ENCODE results near the gene PARP9.

The PARP9 gene

GRCh38 chr3:122564155-122564912, at the start of gene PARP9, which contains the start of gene DTX3L:
Gene PARP9 (minus strand): TSS chr3:122564300. CDS start chr3:122559620, 4,680 bp downstream.
Gene DTX3L (plus strand): TSS chr3:122564338. CDS start chr3:122564427, 89 bp downstream.
- DNase-seq: peak; percentile 94 to 95 (median 95)

DNA sequence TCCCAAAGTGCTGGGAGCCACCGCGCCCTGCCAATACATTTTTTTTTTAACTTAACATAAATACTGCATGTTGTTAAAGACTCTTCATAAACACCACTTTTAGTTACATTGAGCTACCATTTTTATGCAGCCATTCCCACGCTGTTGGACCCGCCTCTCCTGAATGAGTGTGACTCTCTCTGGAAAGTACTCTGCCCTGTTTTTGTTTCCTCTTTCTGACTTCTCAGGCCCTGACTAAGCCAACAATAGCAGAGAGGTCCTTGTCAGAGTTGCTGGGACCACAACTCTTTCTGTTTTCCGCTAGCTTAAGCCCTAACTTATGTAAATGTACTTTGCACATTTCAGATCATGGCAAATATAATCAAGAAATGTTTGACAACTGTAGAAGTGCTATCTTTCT, 48.6 kb upstream of the PARP9 start:
- peak; percentile 81 to 90 (median 85) for DNase-seq

GRCh38 chr3:122609798-122610559, 45.9 kb upstream of the PARP9 start:
- peak; percentile 82 to 98 (median 92) for DNase-seq

DNA sequence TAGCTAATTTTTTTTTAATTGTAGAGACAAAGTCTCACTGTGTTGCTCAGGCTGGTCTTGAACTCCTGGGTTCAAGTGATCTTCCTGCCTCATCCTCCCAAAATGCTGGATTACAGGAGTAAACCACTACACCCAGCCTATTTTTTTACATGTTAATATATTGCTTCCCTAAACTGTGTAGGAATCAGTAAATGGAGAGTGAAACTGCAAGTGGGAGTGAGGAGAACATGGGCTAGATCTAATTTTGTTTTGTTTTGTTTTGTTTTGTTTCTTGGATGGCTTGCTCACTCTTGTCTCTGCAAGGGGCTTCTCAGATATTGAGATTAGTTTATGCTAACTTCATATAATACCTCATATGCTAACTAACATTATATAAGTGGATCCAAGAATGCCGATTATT, 44.8 kb upstream of the PARP9 start:
- DNase-seq: peak; percentile 50 to 73 (median 60)

GRCh38 chr3:122606330-122606729, 42.2 kb upstream of the PARP9 start:
- no peak for DNase-seq

GRCh38 chr3:122603056-122603455, 39.0 kb upstream of the PARP9 start:
- DNase-seq: no peak

DNA sequence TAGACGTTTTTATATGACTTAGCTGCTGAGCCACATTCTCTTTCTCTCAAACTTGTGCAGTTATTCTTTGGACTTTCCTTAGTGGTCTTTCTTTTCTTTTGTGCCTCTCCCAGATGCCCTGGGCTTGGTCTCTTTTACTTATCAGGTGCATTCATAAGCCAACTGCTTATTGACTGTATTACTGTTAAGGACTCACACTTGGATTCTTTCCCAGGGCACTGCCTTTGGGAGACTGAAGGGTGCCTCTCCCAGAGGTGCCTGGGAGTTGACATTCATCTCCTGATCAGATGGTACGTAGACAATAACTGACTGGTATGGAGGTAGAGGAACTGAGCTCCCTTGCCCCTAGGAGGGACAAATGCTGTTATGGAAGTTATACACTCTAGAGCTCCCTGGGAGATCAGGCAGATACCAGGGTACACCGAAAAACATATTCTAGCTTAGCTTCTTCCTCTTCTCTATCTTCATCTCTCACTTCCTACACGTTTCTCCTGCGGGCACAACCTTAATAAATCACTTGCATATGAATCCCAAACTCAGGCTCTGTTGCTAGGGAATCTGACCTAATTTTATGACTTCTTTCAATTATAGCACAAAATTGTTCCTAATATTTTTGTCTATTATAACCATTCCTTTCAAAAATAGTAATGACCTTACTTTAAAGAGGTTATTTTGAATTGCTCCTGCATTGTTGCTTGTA, 38.1 kb upstream of the PARP9 start:
- no peak for DNase-seq

GRCh38 chr3:122598556-122598955, 34.5 kb upstream of the PARP9 start:
- no peak for DNase-seq

- DNase-seq: no peak
Measured at GRCh38 chr3:122598151-122598550, 34.1 kb upstream of the PARP9 start.

- DNase-seq: no peak
Measured at GRCh38 chr3:122594025-122594424, 29.9 kb upstream of the PARP9 start.

DNA sequence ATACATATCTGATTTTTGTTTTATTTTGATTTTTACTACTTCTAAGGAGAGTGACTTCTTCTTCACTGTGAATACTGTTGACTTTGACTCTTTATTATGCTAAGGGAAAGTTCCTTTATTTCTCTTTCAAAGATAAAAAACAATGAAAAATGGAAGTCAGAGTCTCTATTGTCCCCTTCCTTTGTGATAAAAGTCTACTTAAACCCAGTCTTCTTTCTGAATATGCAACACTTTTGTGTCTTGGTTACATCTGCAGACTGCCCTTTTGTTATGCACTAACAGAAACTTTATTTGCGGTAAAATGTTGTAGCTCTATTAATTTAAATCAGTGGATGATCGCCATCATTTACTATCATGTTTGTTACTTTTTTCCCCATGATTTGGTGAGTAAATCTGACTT, 26.5 kb upstream of the PARP9 start:
- no peak for DNase-seq

GRCh38 chr3:122589297-122589696, 25.2 kb upstream of the PARP9 start:
- DNase-seq: peak in 2 of 3 donors; percentile 38 to 47

DNA sequence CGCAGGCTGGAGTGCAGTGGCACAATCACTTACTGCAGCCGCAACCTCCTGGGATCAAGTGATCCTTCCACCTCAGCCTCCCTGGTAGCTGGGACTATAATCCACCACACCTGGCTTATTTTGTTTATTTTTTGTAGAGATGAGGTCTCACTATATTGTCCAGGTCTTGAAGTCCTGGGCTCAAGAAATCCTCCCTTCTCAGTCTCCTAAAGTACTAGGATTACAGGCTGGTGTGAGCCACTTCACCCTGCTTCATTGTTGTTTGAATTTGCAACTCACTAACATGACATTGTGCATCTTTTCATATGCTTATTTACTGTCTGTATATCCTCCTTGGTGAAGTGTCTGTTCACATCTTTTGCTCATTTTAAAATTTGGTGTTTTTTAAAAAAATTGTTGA, 23.5 kb upstream of the PARP9 start:
- DNase-seq: no peak

DNA sequence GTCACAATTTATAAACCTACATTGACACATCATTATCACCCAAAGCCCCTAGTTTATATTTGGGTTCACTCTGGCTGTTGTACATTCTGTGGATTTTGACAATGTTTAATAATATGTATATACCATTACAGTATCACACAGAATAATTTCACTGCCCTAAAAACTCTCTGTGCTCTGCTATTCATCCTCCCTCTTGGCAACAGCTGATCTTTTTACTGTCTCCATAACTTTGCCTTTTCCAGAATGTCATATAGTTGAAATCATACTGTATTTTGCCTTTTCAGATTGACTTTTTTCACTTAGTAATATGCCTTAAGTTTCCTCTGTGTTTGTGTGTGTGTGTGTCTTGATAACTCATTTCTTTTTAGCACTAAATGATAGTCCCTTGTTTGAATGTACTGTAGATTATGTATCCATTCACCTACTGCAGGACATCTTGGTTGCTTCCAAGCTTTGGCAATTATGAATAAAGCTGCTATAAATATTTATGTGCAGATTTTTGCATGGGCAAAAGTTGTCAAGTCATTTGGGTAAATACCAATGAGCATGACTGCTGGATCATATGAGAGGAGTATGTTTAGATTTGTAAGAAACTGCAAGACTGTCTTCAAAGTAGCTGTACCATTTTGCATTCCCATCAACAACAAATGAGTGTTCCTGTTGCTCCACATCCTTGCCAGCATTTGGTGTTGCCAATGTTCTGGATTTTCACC, 22.8 kb upstream of the PARP9 start:
- no peak for DNase-seq

DNA sequence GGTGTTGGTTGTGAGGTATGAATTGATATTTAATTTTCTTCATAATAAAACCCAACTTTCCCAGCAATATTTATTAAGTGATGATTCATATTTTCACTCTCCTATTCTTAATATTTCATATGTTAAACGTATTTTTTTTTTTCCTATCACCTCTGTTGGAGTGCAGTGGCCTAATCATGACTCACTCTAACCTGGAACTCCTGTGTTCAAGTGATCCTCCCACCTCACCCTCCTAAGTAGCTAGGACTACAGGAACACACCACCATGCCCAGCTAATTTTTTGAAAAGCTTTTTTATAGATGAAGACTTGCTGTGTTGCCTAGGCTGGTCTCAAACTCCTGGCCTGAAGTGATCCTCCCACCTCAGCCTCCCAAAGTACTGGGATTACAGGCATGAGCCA, 22.0 kb upstream of the PARP9 start:
- no peak for DNase-seq

- DNase-seq: no peak
Measured at GRCh38 chr3:122582390-122582789, 18.3 kb upstream of the PARP9 start.

DNA sequence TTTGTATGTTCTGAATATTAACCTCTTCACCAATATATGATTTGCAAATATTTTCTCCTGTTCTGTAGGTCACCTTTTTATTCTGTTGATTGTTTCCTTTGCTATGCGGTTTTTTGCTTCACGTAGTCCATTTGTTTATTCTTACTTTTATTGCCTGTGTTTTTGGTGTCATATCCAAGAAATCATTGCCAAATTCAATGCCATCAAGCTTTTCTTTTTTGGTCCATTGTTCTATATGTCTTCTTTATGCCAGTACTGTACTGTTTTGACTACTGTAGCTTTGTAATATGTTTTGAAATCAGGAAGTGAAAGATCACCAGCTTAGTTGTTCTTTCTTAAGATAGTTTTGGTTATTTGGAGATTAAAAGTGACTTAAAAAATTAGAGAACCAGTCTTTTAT, 17.5 kb upstream of the PARP9 start:
- DNase-seq: no peak

DNA sequence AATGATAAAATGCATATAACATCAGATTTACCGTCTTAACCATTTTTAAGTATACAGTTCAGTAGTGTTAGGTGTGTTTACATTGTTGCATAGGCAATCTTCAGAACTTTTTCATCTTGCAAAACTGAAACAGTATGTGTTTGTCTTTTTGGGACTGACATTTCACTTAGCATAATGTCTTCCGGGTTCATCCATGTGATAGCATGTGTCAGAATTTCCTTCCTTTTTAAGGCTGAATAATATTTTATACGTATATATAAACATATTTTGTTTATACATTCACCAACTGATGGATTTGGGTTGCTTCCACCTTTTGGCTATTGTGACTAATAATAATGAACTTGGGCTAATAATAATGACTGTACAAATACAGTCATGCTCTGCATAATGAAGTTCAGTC, 16.4 kb upstream of the PARP9 start:
- DNase-seq: peak in 2 of 3 donors; percentile 20 to 50

DNA sequence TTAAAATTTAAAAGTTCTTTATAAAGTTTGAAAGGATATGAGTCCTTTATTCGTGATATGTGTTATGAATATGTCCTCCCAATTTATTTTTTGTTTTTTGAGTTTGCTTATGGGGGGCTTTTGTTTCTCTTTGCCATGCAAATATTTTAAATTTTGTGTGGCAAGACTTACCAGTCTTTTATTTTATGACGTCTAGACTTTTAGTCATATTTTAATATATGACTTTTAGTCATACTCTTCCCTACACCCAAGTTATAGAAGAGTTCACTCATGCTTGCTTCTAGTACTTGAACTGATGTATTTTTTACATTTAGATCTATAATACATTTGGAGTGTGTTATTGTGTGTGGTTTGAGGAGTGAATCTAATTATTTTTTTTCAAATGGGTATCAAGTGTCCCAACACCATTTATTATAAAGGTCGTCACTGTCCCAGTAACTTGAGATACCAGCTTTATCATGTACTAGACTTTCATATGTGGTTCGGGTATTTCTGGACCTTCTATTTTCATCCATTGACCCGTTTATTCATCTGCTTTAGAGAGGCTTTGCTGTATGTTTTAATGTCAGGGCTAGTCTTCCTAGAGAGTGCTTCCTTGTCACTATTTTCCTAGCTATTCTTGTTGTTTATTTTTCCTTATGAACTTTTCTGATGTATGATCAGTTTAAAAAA, 14.1 kb upstream of the PARP9 start:
- DNase-seq: peak in 2 of 3 donors; percentile 62 to 78

GRCh38 chr3:122577409-122578031, 13.4 kb upstream of the PARP9 start, which contains the start of gene PARP15:
Gene PARP15 (plus strand): TSS chr3:122577650. CDS start chr3:122577668, 18 bp downstream.
- peak; percentile 30 to 46 (median 32) for DNase-seq

- peak; percentile 81 to 88 (median 81) for DNase-seq
Measured at GRCh38 chr3:122576174-122576940, 12.3 kb upstream of the PARP9 start.
